HEK293 (cell line): Measurements from ENCODE around the gene ERBB4.

Experiments used
- CTCF ChIA-PET: fragments of 350-600 bp; formaldehyde crosslinking; extraction: SDS; loops from one replicate; lab custom pipeline; 2021; ENCODE audit warnings: antibody characterized with exemption; lab: Yijun Ruan, JAX
- POLR2A ChIA-PET: fragments of 300-600 bp; formaldehyde crosslinking; extraction: SDS; loops from one replicate; lab custom pipeline; 2020; ENCODE audit warnings: antibody characterized with exemption, inconsistent platforms; lab: Yijun Ruan, JAX
- H3K27ac ChIP-seq: fragments of 200-500 bp; sonication (Bioruptor generic); 2 replicates; pipeline ENCODE4 v1.5.1; 2014; ENCODE audit warnings: low read depth, low read length, control low read depth, inconsistent platforms; ENCODE audit errors: extremely low read depth
- H3K36me3 ChIP-seq, 2 experiments: fragments of 200-500 bp in 1 of 2; sonication (Bioruptor generic) in 1 of 2; 1 replicate in 1 of 2; 2 replicates in 1 of 2; pipeline ENCODE4 v1.5.1; 2014 to 2017; ENCODE audit warnings: inconsistent platforms in 2 of 2, low read length in 2 of 2; ENCODE audit not compliant: control insufficient read depth in 2 of 2, insufficient read depth in 1 of 2
- H3K4me1 ChIP-seq: fragments of 200-500 bp; sonication (Bioruptor generic); 2 replicates; pipeline ENCODE4 v1.5.1; 2014; ENCODE audit warnings: mild to moderate bottlenecking, low read length, inconsistent platforms; ENCODE audit not compliant: control insufficient read depth, insufficient read depth
- H3K4me3 ChIP-seq: 2 replicates; pipeline ENCODE4 v1.5.1; 2011; ENCODE audit warnings: low read depth, mild to moderate bottlenecking, control low read depth, low read length, moderate library complexity
- H3K9me3 ChIP-seq: fragments of 200-500 bp; sonication (Bioruptor generic); 2 replicates; pipeline ENCODE4 v1.5.1; 2014; ENCODE audit warnings: low read depth, low read length, inconsistent platforms; ENCODE audit not compliant: control insufficient read depth, insufficient read depth
- AEBP2 ChIP-seq: fragments of 450-650 bp; formaldehyde crosslinking; IDR thresholded peaks from 2 replicates; pipeline ENCODE4 v1.5.1; 2016; ENCODE audit warnings: missing biosample characterization, missing genetic modification characterization, borderline replicate concordance
- BCL11B ChIP-seq: fragments of 450-650 bp; formaldehyde crosslinking; IDR thresholded peaks from 2 replicates; pipeline ENCODE4 v1.5.1; 2016; ENCODE audit warnings: low read depth, missing biosample characterization, missing genetic modification characterization
- GFI1B ChIP-seq: fragments of 450-650 bp; formaldehyde crosslinking; IDR thresholded peaks from 2 replicates; pipeline ENCODE4 v1.5.1; 2016; ENCODE audit warnings: missing biosample characterization, missing genetic modification characterization
- MZF1 ChIP-seq: fragments of 450-650 bp; formaldehyde crosslinking; IDR thresholded peaks from 2 replicates; pipeline ENCODE4 v1.5.1; 2017; ENCODE audit warnings: missing biosample characterization, missing genetic modification characterization, borderline replicate concordance
- SP3 ChIP-seq: fragments of 450-650 bp; formaldehyde crosslinking; IDR thresholded peaks from 2 replicates; pipeline ENCODE4 v1.5.1; 2016; ENCODE audit warnings: missing biosample characterization, missing genetic modification characterization
- ZBTB8A ChIP-seq: fragments of 450-650 bp; formaldehyde crosslinking; IDR thresholded peaks from 2 replicates; pipeline ENCODE4 v1.5.1; 2016; ENCODE audit warnings: missing biosample characterization, missing genetic modification characterization
- ZEB2 ChIP-seq: fragments of 450-650 bp; formaldehyde crosslinking; IDR thresholded peaks from 2 replicates; pipeline ENCODE4 v1.5.1; 2016; ENCODE audit warnings: missing biosample characterization, missing genetic modification characterization
- ZNF157 ChIP-seq: fragments of 450-650 bp; formaldehyde crosslinking; IDR thresholded peaks from 2 replicates; pipeline ENCODE4 v1.5.1; 2016; ENCODE audit warnings: missing biosample characterization, missing genetic modification characterization
- ZNF18 ChIP-seq: fragments of 450-650 bp; formaldehyde crosslinking; IDR thresholded peaks from 2 replicates; pipeline ENCODE4 v1.5.1; 2016; ENCODE audit warnings: missing biosample characterization, missing genetic modification characterization
- ZNF248 ChIP-seq: fragments of 450-650 bp; formaldehyde crosslinking; IDR thresholded peaks from 2 replicates; pipeline ENCODE4 v1.5.1; 2017; ENCODE audit warnings: missing biosample characterization, missing genetic modification characterization
- ZNF274 ChIP-seq, 2 experiments: fragments of 200-500 bp in 1 of 2; fragments of 450-650 bp in 1 of 2; sonication (Bioruptor generic) in 1 of 2; formaldehyde crosslinking in 1 of 2; IDR thresholded peaks; 2 replicates each; pipeline versions ENCODE4 v1.5.1 to v1.6.1; 2014 to 2016; ENCODE audit warnings: borderline replicate concordance in 1 of 2, inconsistent platforms in 1 of 2, low read length in 1 of 2, missing biosample characterization in 1 of 2, missing genetic modification characterization in 1 of 2
- ZNF292 ChIP-seq: fragments of 450-650 bp; formaldehyde crosslinking; IDR thresholded peaks from 2 replicates; pipeline ENCODE4 v1.5.1; 2016; ENCODE audit warnings: low read depth, missing biosample characterization, missing genetic modification characterization, borderline replicate concordance
- ZNF324 ChIP-seq: fragments of 450-650 bp; formaldehyde crosslinking; IDR thresholded peaks from 2 replicates; pipeline ENCODE4 v1.5.1; 2016; ENCODE audit warnings: missing biosample characterization, missing genetic modification characterization
- ZNF335 ChIP-seq: fragments of 450-650 bp; formaldehyde crosslinking; conservative IDR thresholded peaks from 2 replicates; pipeline ENCODE4 v1.5.1; 2016; ENCODE audit warnings: missing biosample characterization, missing genetic modification characterization
- ZNF341 ChIP-seq: fragments of 450-650 bp; formaldehyde crosslinking; IDR thresholded peaks from 2 replicates; pipeline ENCODE4; 2016; ENCODE audit warnings: low read depth, missing biosample characterization, missing genetic modification characterization
- ZNF449 ChIP-seq: fragments of 450-650 bp; formaldehyde crosslinking; IDR thresholded peaks from 2 replicates; pipeline ENCODE4 v1.5.1; 2017; ENCODE audit warnings: missing biosample characterization, mild to moderate bottlenecking, missing genetic modification characterization, moderate library complexity
- ZNF48 ChIP-seq: fragments of 450-650 bp; formaldehyde crosslinking; IDR thresholded peaks from 2 replicates; pipeline ENCODE4 v1.5.1; 2016; ENCODE audit warnings: missing biosample characterization, missing genetic modification characterization
- ZNF664 ChIP-seq: fragments of 450-650 bp; formaldehyde crosslinking; IDR thresholded peaks from 2 replicates; pipeline ENCODE4 v1.5.1; 2016; ENCODE audit warnings: missing biosample characterization, missing genetic modification characterization
- ZNF692 ChIP-seq: fragments of 450-650 bp; formaldehyde crosslinking; IDR thresholded peaks from 2 replicates; pipeline ENCODE4 v1.5.1; 2016; ENCODE audit warnings: missing biosample characterization, missing genetic modification characterization
- ZNF707 ChIP-seq: fragments of 450-650 bp; formaldehyde crosslinking; IDR thresholded peaks from 2 replicates; pipeline ENCODE4 v1.5.1; 2016; ENCODE audit warnings: missing biosample characterization, missing genetic modification characterization
- ZNF776 ChIP-seq: fragments of 450-650 bp; formaldehyde crosslinking; IDR thresholded peaks from 2 replicates; pipeline ENCODE4 v1.5.0; 2017; ENCODE audit warnings: missing biosample characterization, missing genetic modification characterization, borderline replicate concordance
- ZSCAN30 ChIP-seq: fragments of 450-650 bp; IDR thresholded peaks from 2 replicates; pipeline ENCODE4 v1.5.1; 2018; ENCODE audit warnings: missing biosample characterization, mild to moderate bottlenecking, missing genetic modification characterization, moderate library complexity

Gene ERBB4

GRCh38 chr2:211568439-211568838 lies 970.2 kb downstream of the ERBB4 start (continued):
- TF ChIP-seq ZNF692, result no peak
- TF ChIP-seq ZNF48 (tag by site-specific recombination), result no peak

GRCh38 chr2:211564441-211564840 lies 974.2 kb downstream of the ERBB4 start:
- no peaks in the 10 kb centered on the region for H3K36me3 ChIP-seq
- no peak overlapping the region for H3K27ac ChIP-seq
- TF ChIP-seq SP3 (tag by site-specific recombination) (no peak), ZNF335 (tag by site-specific recombination) (no peak), ZNF692 (no peak), ZNF324 (tag by site-specific recombination) (no peak), ZNF248 (tag by site-specific recombination) (no peak), ZSCAN30 (tag by site-specific recombination) (no peak), ZNF157 (no peak), ZNF274 (IDR thresholded peaks at IDR 0.05; ENCODE audit: low read length) (no peak), ZNF274 (tag by site-specific recombination; IDR thresholded peaks at IDR 0.05; ENCODE audit: borderline replicate concordance) (no peak), AEBP2 (no peak), ZBTB8A (tag by site-specific recombination) (no peak), ZNF664 (tag by site-specific recombination) (no peak), ZNF776 (tag by site-specific recombination) (no peak), ZNF292 (tag by site-specific recombination) (no peak), GFI1B (tag by site-specific recombination) (no peak)
- ChIA-PET CTCF (no interaction called here), POLR2A (no interaction called here)
- H3K4me1 ChIP-seq, result no peaks in the 10 kb centered on the region; the same call in 1 of the 2 replicates
- H3K9me3 ChIP-seq, result no peaks in the 10 kb centered on the region
- no peak overlapping the region for H3K4me3 ChIP-seq

GRCh38 chr2:211545582-211545981 lies 993.0 kb downstream of the ERBB4 start:
- no peak overlapping the region for H3K27ac ChIP-seq
- no peak overlapping the region for H3K4me3 ChIP-seq
- TF ChIP-seq MZF1 (tag by site-specific recombination) (no peak), ZNF449 (tag by site-specific recombination) (no peak), ZNF341 (tag by site-specific recombination) (no peak), ZEB2 (tag by site-specific recombination) (no peak), ZNF18 (tag by site-specific recombination) (no peak), BCL11B (no peak), ZNF707 (tag by site-specific recombination) (no peak)
- TF ChIP-seq, all 188 proteins: peak for 0
- ChIA-PET POLR2A (no interaction called here), CTCF (interaction anchor here (0.7 kb wide), 1 partner anchor 201 kb away, joined by 3 read pairs; no protein-coding TSS in a partner anchor)
- no peaks in the 10 kb centered on the region for H3K9me3 ChIP-seq
- no peaks in the 10 kb centered on the region for H3K4me1 ChIP-seq
- H3K36me3 ChIP-seq, result no peaks in the 10 kb centered on the region
